ENCODE results near the gene PROZ.

DNA sequence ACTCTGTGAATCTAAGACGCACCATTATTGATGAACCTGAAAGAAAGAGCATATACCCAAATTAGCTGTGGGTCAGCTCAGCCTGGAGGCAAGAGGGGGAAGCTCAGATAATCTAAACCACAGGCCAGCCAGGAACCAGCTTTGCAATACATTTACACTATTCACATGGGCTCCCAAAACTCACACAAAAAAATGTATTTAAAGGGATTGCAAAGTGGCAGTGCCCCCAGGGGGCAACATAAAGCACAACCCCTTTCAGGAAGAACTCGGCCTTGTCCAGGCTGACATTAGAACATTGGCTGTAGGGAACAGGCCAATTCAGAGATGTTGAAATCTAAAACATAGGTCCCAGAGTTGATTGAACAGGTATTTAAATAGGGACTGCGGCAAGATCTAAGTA, 3.2 kb upstream of the PROZ start:
- TF ChIP-seq, protein P1, sequence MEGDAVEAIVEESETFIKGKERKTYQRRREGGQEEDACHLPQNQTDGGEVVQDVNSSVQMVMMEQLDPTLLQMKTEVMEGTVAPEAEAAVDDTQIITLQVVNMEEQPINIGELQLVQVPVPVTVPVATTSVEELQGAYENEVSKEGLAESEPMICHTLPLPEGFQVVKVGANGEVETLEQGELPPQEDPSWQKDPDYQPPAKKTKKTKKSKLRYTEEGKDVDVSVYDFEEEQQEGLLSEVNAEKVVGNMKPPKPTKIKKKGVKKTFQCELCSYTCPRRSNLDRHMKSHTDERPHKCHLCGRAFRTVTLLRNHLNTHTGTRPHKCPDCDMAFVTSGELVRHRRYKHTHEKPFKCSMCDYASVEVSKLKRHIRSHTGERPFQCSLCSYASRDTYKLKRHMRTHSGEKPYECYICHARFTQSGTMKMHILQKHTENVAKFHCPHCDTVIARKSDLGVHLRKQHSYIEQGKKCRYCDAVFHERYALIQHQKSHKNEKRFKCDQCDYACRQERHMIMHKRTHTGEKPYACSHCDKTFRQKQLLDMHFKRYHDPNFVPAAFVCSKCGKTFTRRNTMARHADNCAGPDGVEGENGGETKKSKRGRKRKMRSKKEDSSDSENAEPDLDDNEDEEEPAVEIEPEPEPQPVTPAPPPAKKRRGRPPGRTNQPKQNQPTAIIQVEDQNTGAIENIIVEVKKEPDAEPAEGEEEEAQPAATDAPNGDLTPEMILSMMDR (conservative IDR thresholded peaks at IDR 0.05 in 1 of 2, IDR thresholded peaks at IDR 0.05 in 1 of 2; ENCODE audit: extremely low read depth in 1 of 2, insufficient read depth in 1 of 2, low read depth in 1 of 2, low read length in 2 of 2) = no peak
- no peak for TF ChIP-seq EZH2 (IDR thresholded peaks at IDR 0.05; ENCODE audit: borderline replicate concordance, low read length)

All from mammary epithelial cell (primary cell).